GM23248 (cell line): ENCODE measurements around the gene UBL5. TPM values are rescaled to one million over a fixed set of nuclear protein-coding genes. Genes with fewer than 3 reads are reported as not detected.

ENCODE experiments used
- DNase-seq: peaks from one replicate; pipeline ENCODE4 v3.0.0-alpha.2; 2015
- H2AFZ ChIP-seq: fragments of 200-600 bp; sonication (generic); 2 replicates; pipeline ENCODE4 v1.6.1; 2016; ENCODE audit warnings: antibody characterized with exemption
- H3F3A ChIP-seq: fragments of 200-600 bp; sonication (generic); 2 replicates; pipeline ENCODE4 v1.6.1; 2016; ENCODE audit warnings: mild to moderate bottlenecking, antibody characterized with exemption, mixed run types; ENCODE audit not compliant: insufficient read depth
- H3K27ac ChIP-seq: fragments of 200-600 bp; sonication (generic); 2 replicates; pipeline ENCODE4 v1.5.1; 2016; ENCODE audit warnings: mild to moderate bottlenecking
- H3K27me3 ChIP-seq: fragments of 200-600 bp; sonication (generic); replicated peaks from 2 replicates; pipeline ENCODE4 v1.6.1; 2016; ENCODE audit warnings: mild to moderate bottlenecking; ENCODE audit not compliant: insufficient read depth
- H3K36me3 ChIP-seq: fragments of 200-600 bp; sonication (generic); 2 replicates; pipeline ENCODE4 v1.6.1; 2016; ENCODE audit warnings: low read depth, mild to moderate bottlenecking
- H3K4me1 ChIP-seq: fragments of 200-600 bp; sonication (generic); 2 replicates; pipeline ENCODE4 v1.6.1; 2016; ENCODE audit warnings: mild to moderate bottlenecking; ENCODE audit not compliant: insufficient read depth
- H3K4me2 ChIP-seq: fragments of 200-600 bp; sonication (generic); one replicate; pipeline ENCODE4 v1.6.1; 2016; ENCODE audit warnings: mild to moderate bottlenecking; ENCODE audit not compliant: unreplicated experiment
- H3K4me3 ChIP-seq: fragments of 200-600 bp; sonication (generic); 2 replicates; pipeline ENCODE4 v1.5.1; 2016; ENCODE audit warnings: mild to moderate bottlenecking
- H3K79me2 ChIP-seq: fragments of 200-600 bp; sonication (generic); 2 replicates; pipeline ENCODE4 v1.6.1; 2016; ENCODE audit warnings: mild to moderate bottlenecking; ENCODE audit not compliant: insufficient read depth
- H3K9ac ChIP-seq: fragments of 200-600 bp; sonication (generic); 2 replicates; pipeline ENCODE4 v1.6.1; 2016; ENCODE audit warnings: mild to moderate bottlenecking
- H3K9me2 ChIP-seq: fragments of 200-600 bp; sonication (generic); 2 replicates; pipeline ENCODE4 v1.6.1; 2016; ENCODE audit warnings: mixed run types, mild to moderate bottlenecking, moderate library complexity; ENCODE audit not compliant: insufficient read depth
- H3K9me3 ChIP-seq: fragments of 200-600 bp; sonication (generic); one replicate; pipeline ENCODE4 v1.6.1; 2017; ENCODE audit warnings: low read depth
- H4K20me1 ChIP-seq: fragments of 200-600 bp; sonication (generic); 2 replicates; pipeline ENCODE4 v1.6.0; 2016; ENCODE audit not compliant: insufficient read depth
- EZH2 ChIP-seq: fragments of 200-600 bp; sonication (generic); IDR thresholded peaks from 2 replicates; pipeline ENCODE4 v1.6.1; 2018; ENCODE audit warnings: antibody characterized with exemption, mild to moderate bottlenecking; ENCODE audit not compliant: insufficient read depth, poor library complexity, severe bottlenecking
- EZH2phosphoT487 ChIP-seq: fragments of 200-600 bp; sonication (generic); IDR thresholded peaks from 2 replicates; pipeline ENCODE4 v1.6.1; 2018; ENCODE audit warnings: antibody characterized with exemption, moderate library complexity, mild to moderate bottlenecking, low read depth; ENCODE audit not compliant: insufficient read depth
- WGBS, 2 experiments: methylation state at CpG; one replicate each; pipeline ENCODE4 v1.1.6; 2015 to 2017; ENCODE audit warnings: low lambda C conversion rate in 2 of 2, low coverage in 1 of 2; ENCODE audit errors: missing lambda C conversion rate in 2 of 2; 5-methylcytosine and 5-hydroxymethylcytosine counted together
- in situ Hi-C: fragments of 300-500 bp; cut with MboI; formaldehyde crosslinking; loops from 2 replicates; pipeline ENCODE4 v1.15.0; 2020
- polyA plus RNA-seq: library from polyadenylated mRNA; unstranded; fragments of >200 nt; fragmentation: Nextera tagmentation; extraction: Ambion mirVana; gene quantifications from 2 replicates; pipeline ENCODE4 v1.2.1, GENCODE V29; 2016
- total RNA-seq: library from RNA; depleted of rRNA; stranded (reverse); fragments of >200 nt; shearing (Covaris generic); gene quantifications from 2 replicates; pipeline ENCODE4 v1.2.3, GENCODE V29; 2014

UBL5 gene
- total and polyA plus RNA-seq, 2 experiments from 2014 or later, result 392 to 605 TPM

GRCh38 chr19:9854282-9854846 is 26.6 kb downstream of the UBL5 start:
- in situ Hi-C loops, result no loop called here
- Histone ChIP-seq H4K20me1 (no peaks in the 10 kb centered on the region), H3K4me3 (no peak overlapping the region), H3K4me2 (no peak overlapping the region), H2AFZ (no peak overlapping the region), H3K4me1 (0 out of 2 replicates have a peak, but pooled peaks cover 5% of the 10 kb centered on the region), H3K79me2 (no peaks in the 10 kb centered on the region), H3K27ac (no peak overlapping the region), H3K9ac (no peak overlapping the region), H3K36me3 (no peaks in the 10 kb centered on the region), H3K9me2 (no peaks in the 10 kb centered on the region), H3K27me3 (no peaks in the 10 kb centered on the region), H3F3A (no peaks in the 10 kb centered on the region), H3K9me3 (no peaks in the 10 kb centered on the region)
- WGBS, 2 experiments, result 97 to 98% methylated on average over 33 to 38 of the region's 38 CpGs
- TF ChIP-seq EZH2 (no peak), EZH2phosphoT487 (no peak)
- DNase-seq, result no peak

DNA sequence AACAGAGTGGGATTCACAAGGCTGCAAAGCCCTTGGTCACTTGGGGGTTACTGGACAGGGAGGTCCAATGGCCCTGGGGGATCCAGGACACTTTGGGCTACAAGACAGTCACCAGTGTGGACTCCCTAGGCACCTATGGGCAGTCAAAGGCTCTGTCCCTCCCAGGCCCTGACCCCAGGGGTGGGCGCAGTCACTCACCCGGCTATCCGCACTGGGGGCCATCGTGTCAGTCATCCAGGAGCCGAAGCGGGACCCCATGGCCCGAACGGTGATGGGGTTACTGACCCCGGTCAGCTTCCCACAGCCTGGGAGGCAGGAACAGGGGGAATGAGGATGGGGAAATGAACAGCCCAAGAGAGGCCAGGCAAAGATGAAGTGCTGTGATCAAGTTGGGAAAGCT is 28.9 kb downstream of the UBL5 start:
- H4K20me1 ChIP-seq, result no peaks in the 10 kb centered on the region
- H3K4me1 ChIP-seq, result 0 out of 2 replicates have a peak, but pooled peaks cover 5% of the 10 kb centered on the region
- H3K4me2 ChIP-seq, result no peak overlapping the region
- WGBS, 2 experiments, result 97 to 99% methylated on average over 9 of the region's 9 CpGs
- no peaks in the 10 kb centered on the region for H3K9me3 ChIP-seq
- no peaks in the 10 kb centered on the region for H3K36me3 ChIP-seq
- no peak overlapping the region for H3K4me3 ChIP-seq
- H3K9ac ChIP-seq, result no peak overlapping the region
- no peak overlapping the region for H3K27ac ChIP-seq
- H3F3A ChIP-seq, result no peaks in the 10 kb centered on the region
- no peak for DNase-seq
- H3K9me2 ChIP-seq, result no peaks in the 10 kb centered on the region
- no peaks in the 10 kb centered on the region for H3K79me2 ChIP-seq
- in situ Hi-C loops, result no loop called here
- TF ChIP-seq EZH2phosphoT487 (no peak), EZH2 (no peak)
- no peak overlapping the region for H2AFZ ChIP-seq
- H3K27me3 ChIP-seq, result no peaks in the 10 kb centered on the region

GRCh38 chr19:9857076-9857721 is 29.5 kb downstream of the UBL5 start:
- WGBS, 2 experiments, result 82 to 85% methylated on average over 13 of the region's 13 CpGs
- H3K9me2 ChIP-seq, result no peaks in the 10 kb centered on the region
- H3K79me2 ChIP-seq, result no peaks in the 10 kb centered on the region
- in situ Hi-C loops, result no loop called here
- no peaks in the 10 kb centered on the region for H3K36me3 ChIP-seq
- 0 out of 2 replicates have a peak, but pooled peaks cover 5% of the 10 kb centered on the region for H3K4me1 ChIP-seq
- H3K9me3 ChIP-seq, result no peaks in the 10 kb centered on the region
- DNase-seq, result no peak
- TF ChIP-seq EZH2phosphoT487, result no peak
- TF ChIP-seq EZH2, result no peak
- H3K9ac ChIP-seq, result no peak overlapping the region
- H3K27me3 ChIP-seq, result no peaks in the 10 kb centered on the region
- no peak overlapping the region for H2AFZ ChIP-seq
- H3K4me2 ChIP-seq, result no peak overlapping the region
- no peak overlapping the region for H3K27ac ChIP-seq
- no peak overlapping the region for H3K4me3 ChIP-seq
- H4K20me1 ChIP-seq, result no peaks in the 10 kb centered on the region
- no peaks in the 10 kb centered on the region for H3F3A ChIP-seq

- Histone ChIP-seq H3K9me3 (no peaks in the 10 kb centered on the region), H2AFZ (no peak overlapping the region), H3F3A (no peaks in the 10 kb centered on the region), H3K4me3 (no peak overlapping the region), H3K4me2 (no peak overlapping the region), H3K36me3 (no peaks in the 10 kb centered on the region), H3K4me1 (0 out of 2 replicates have a peak, but pooled peaks cover 2% of the 10 kb centered on the region), H4K20me1 (no peaks in the 10 kb centered on the region), H3K9ac (no peak overlapping the region), H3K27ac (no peak overlapping the region), H3K79me2 (no peaks in the 10 kb centered on the region), H3K27me3 (no peaks in the 10 kb centered on the region), H3K9me2 (no peaks in the 10 kb centered on the region)
- no peak for DNase-seq
- in situ Hi-C loops, result no loop called here
- TF ChIP-seq EZH2phosphoT487 (no peak), EZH2 (no peak)
- WGBS, 2 experiments, result 91 to 95% methylated on average over 10 of the region's 10 CpGs
Measured at GRCh38 chr19:9857920-9858746, 30.4 kb downstream of the UBL5 start.
